Dendritic cell treated with granulocyte-macrophage colony-stimulating factor and Interleukin-4, amounts not matched to agents 40 ng/mL and 50 ng/mL, for 4 days (primary cell): ENCODE results near the gene RER1.

ENCODE experiments used
- H3K27ac Mint-ChIP-seq: one replicate; pipeline ENCODE4 v1.8.0; 2022; ENCODE audit warnings: mild to moderate bottlenecking, mixed read lengths
- H3K27me3 Mint-ChIP-seq: one replicate; pipeline ENCODE4 v1.8.0; 2022; ENCODE audit warnings: mild to moderate bottlenecking, mixed read lengths
- H3K36me3 Mint-ChIP-seq: one replicate; pipeline ENCODE4 v1.8.0; 2022; ENCODE audit warnings: low read depth, mixed read lengths
- H3K4me1 Mint-ChIP-seq: one replicate; pipeline ENCODE4 v1.8.0; 2022; ENCODE audit warnings: low read depth, mixed read lengths
- H3K4me3 Mint-ChIP-seq: one replicate; pipeline ENCODE4 v1.8.0; 2022; ENCODE audit warnings: mild to moderate bottlenecking, moderate library complexity, mixed read lengths
- H3K9me3 Mint-ChIP-seq: one replicate; pipeline ENCODE4 v1.8.0; 2022; ENCODE audit warnings: mixed read lengths
- intact Hi-C: fragments of 100-400 bp; cut with micrococcal nuclease; formaldehyde crosslinking; loops from one replicate; pipeline ENCODE4 v1.15.0; 2022

The RER1 gene

GRCh38 chr1:2446861-2447260 is 55.2 kb downstream of the RER1 start:
- Mint-ChIP-seq H3K4me3 (no peak overlapping the region), H3K36me3 (no peaks in the 10 kb centered on the region), H3K4me1 (no peaks in the 10 kb centered on the region), H3K27ac (no peak overlapping the region), H3K27me3 (peaks cover 44% of the 10 kb centered on the region), H3K9me3 (no peaks in the 10 kb centered on the region)
- intact Hi-C loops, result no loop called here

- Mint-ChIP-seq H3K4me3 (no peak overlapping the region), H3K36me3 (no peaks in the 10 kb centered on the region), H3K4me1 (no peaks in the 10 kb centered on the region), H3K27ac (no peak overlapping the region), H3K27me3 (peaks cover 39% of the 10 kb centered on the region), H3K9me3 (no peaks in the 10 kb centered on the region)
- intact Hi-C loops, result no loop called here
Measured at GRCh38 chr1:2447276-2448097, 55.8 kb downstream of the RER1 start.

GRCh38 chr1:2448098-2448445 is 56.4 kb downstream of the RER1 start:
- intact Hi-C loops, result no loop called here
- Mint-ChIP-seq H3K36me3 (no peaks in the 10 kb centered on the region), H3K27ac (no peak overlapping the region), H3K9me3 (no peaks in the 10 kb centered on the region), H3K27me3 (peaks cover 33% of the 10 kb centered on the region), H3K4me3 (no peak overlapping the region), H3K4me1 (no peaks in the 10 kb centered on the region)

- H3K36me3 Mint-ChIP-seq, result no peaks in the 10 kb centered on the region
- H3K4me3 Mint-ChIP-seq, result no peak overlapping the region
- no peak overlapping the region for H3K27ac Mint-ChIP-seq
- peaks cover 20% of the 10 kb centered on the region for H3K27me3 Mint-ChIP-seq
- no peaks in the 10 kb centered on the region for H3K9me3 Mint-ChIP-seq
- no peaks in the 10 kb centered on the region for H3K4me1 Mint-ChIP-seq
- intact Hi-C loops, result no loop called here
Measured at GRCh38 chr1:2449636-2450454, 58.2 kb downstream of the RER1 start.

- Mint-ChIP-seq H3K4me1 (no peaks in the 10 kb centered on the region), H3K4me3 (no peak overlapping the region), H3K27me3 (peaks cover 13% of the 10 kb centered on the region), H3K9me3 (no peaks in the 10 kb centered on the region), H3K36me3 (no peaks in the 10 kb centered on the region), H3K27ac (no peak overlapping the region)
- intact Hi-C loops, result no loop called here
Measured at GRCh38 chr1:2451741-2452140, 60.1 kb downstream of the RER1 start.

GRCh38 chr1:2452201-2452931 is 60.7 kb downstream of the RER1 start:
- H3K4me1 Mint-ChIP-seq, result no peaks in the 10 kb centered on the region
- no peak overlapping the region for H3K27ac Mint-ChIP-seq
- H3K27me3 Mint-ChIP-seq, result peaks cover 7% of the 10 kb centered on the region
- intact Hi-C loops, result no loop called here
- H3K9me3 Mint-ChIP-seq, result no peaks in the 10 kb centered on the region
- no peaks in the 10 kb centered on the region for H3K36me3 Mint-ChIP-seq
- no peak overlapping the region for H3K4me3 Mint-ChIP-seq

- Mint-ChIP-seq H3K36me3 (no peaks in the 10 kb centered on the region), H3K4me3 (no peak overlapping the region), H3K27me3 (peaks cover 4% of the 10 kb centered on the region), H3K27ac (no peak overlapping the region), H3K9me3 (no peaks in the 10 kb centered on the region), H3K4me1 (no peaks in the 10 kb centered on the region)
- intact Hi-C loops, result no loop called here
Measured at GRCh38 chr1:2452932-2453315, 61.3 kb downstream of the RER1 start.

GRCh38 chr1:2454227-2454626 is 62.6 kb downstream of the RER1 start:
- no peaks in the 10 kb centered on the region for H3K36me3 Mint-ChIP-seq

More at GRCh38 chr1:2454227-2454626, 62.6 kb downstream of the RER1 start:
- H3K9me3 Mint-ChIP-seq, result no peaks in the 10 kb centered on the region
- no peaks in the 10 kb centered on the region for H3K4me1 Mint-ChIP-seq
- H3K27ac Mint-ChIP-seq, result no peak overlapping the region
- no peak overlapping the region for H3K4me3 Mint-ChIP-seq
- peaks cover 1% of the 10 kb centered on the region for H3K27me3 Mint-ChIP-seq
- intact Hi-C loops, result no loop called here
